IgD-negative memory B cell (primary cell): ENCODE data around the gene MED12L. TPM values are rescaled to one million over a fixed set of nuclear protein-coding genes. Genes with fewer than 3 reads are reported as not detected.
A peak's percentile ranks its signal among the peaks of the same experiment; 100 is the strongest.

Experiments
- H3K27ac Mint-ChIP-seq, 3 donors: one replicate each; pipeline ENCODE4 v1.8.0; 2020 to 2022; ENCODE audit warnings: mild to moderate bottlenecking in 3 of 3, mixed read lengths in 3 of 3, moderate library complexity in 1 of 3
- H3K27me3 Mint-ChIP-seq: one replicate; pipeline ENCODE4 v1.8.0; 2021; ENCODE audit warnings: mixed read lengths
- H3K36me3 Mint-ChIP-seq: one replicate; pipeline ENCODE4 v1.8.0; 2020; ENCODE audit warnings: mild to moderate bottlenecking, mixed read lengths
- H3K4me1 Mint-ChIP-seq, 3 donors: one replicate each; pipeline ENCODE4 v1.8.0; 2020 to 2022; ENCODE audit warnings: mixed read lengths in 3 of 3, mild to moderate bottlenecking in 1 of 3
- H3K4me3 Mint-ChIP-seq, 4 donors: one replicate each; pipeline ENCODE4 v1.8.0; 2020 to 2022; ENCODE audit warnings: mild to moderate bottlenecking in 4 of 4, mixed read lengths in 4 of 4, moderate library complexity in 3 of 4
- H3K9me3 Mint-ChIP-seq, 3 donors: one replicate each; pipeline ENCODE4 v1.8.0; 2020 to 2021; ENCODE audit warnings: mixed read lengths in 3 of 3, mild to moderate bottlenecking in 1 of 3
- polyA plus RNA-seq: library from polyadenylated mRNA; unstranded; fragments of 300-500 nt; fragmentation: Illumina TruSeq; gene quantifications from one replicate; pipeline ENCODE4 v1.2.3, GENCODE V29; 2021

Gene MED12L
- polyA plus RNA-seq, 1 donor from 2014 or later, result 0.05 TPM

DNA sequence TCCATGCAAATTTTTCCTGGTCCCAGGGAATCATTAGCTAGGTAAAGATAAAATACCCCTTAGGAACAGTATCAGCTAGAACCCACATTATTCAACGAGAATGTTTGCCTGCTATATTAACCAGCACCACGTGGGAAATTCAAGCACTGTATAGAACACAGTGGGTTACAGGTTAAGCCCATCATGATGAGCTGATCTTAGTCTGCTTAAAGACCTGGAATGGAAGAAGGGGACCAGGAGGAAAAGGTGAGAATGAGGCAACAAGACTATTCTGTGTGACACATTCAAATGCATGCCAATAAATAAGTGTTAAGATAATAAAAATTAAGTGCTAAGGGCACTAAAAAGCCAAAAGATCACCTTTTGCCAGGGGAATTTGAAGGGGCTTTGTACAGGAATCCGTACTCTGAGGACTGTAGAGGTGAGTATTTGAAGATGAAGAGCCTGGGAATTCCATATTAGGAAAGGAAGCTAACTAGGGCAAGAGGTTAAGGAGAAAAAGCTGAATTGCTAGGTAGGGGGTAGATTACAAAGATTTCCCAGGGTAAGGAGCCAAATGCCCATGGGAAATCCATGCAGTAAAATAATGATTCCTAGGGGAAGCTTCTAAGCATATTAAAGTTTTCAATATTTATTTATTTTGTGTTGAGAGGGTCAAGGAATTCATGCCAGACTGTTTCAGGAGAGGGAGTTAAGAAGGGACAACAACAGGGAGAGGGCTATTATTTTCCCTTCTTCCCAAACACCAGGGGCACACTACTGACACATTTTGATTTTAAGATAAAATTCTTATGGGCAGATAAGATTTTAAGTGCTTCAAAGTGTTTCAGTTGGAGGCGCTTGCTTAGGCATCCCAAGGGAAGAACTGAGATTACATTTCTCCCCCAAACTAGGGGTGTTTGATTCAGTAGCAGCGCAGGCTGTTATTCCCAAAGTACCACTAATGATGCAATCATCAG, 2.3 kb upstream of the MED12L start:
- no peak overlapping the region for H3K27ac Mint-ChIP-seq
- peak overlapping the region in 3 of 4 donors; percentile 71 to 90 (median 85) for H3K4me3 Mint-ChIP-seq
- H3K36me3 Mint-ChIP-seq, result peaks cover 3% of the 10 kb centered on the region
- H3K27me3 Mint-ChIP-seq, result peaks cover 26% of the 10 kb centered on the region
- H3K4me1 Mint-ChIP-seq, result peaks cover 3 to 8% (median 4%) of the 10 kb centered on the region in 3 donors
- H3K9me3 Mint-ChIP-seq, result no peaks in the 10 kb centered on the region

DNA sequence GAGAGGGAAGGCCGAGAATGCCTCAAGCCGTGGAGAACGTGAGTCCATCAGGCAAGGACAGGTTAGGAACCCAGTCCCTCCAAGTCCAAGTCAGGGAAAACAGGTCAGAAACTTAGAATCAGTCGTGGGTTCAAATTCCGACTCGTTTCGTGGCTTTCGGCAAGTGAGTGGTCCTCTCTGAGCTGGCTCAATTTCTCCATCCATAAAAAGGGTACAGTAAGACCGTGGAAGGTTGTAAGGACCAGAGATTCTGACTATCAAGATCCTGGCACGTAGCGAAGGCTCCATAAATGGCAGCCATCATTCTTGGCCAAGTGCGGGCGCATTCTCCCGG, 604 bp upstream of the MED12L start:
- Mint-ChIP-seq H3K4me3 (peak overlapping the region; percentile 65 to 90 (median 80)), H3K4me1 (peaks cover 3 to 8% (median 4%) of the 10 kb centered on the region in 3 donors), H3K27ac (peak overlapping the region in 1 of 3 donors; percentile 11), H3K27me3 (peaks cover 27% of the 10 kb centered on the region), H3K9me3 (no peaks in the 10 kb centered on the region), H3K36me3 (peaks cover 3% of the 10 kb centered on the region)

DNA sequence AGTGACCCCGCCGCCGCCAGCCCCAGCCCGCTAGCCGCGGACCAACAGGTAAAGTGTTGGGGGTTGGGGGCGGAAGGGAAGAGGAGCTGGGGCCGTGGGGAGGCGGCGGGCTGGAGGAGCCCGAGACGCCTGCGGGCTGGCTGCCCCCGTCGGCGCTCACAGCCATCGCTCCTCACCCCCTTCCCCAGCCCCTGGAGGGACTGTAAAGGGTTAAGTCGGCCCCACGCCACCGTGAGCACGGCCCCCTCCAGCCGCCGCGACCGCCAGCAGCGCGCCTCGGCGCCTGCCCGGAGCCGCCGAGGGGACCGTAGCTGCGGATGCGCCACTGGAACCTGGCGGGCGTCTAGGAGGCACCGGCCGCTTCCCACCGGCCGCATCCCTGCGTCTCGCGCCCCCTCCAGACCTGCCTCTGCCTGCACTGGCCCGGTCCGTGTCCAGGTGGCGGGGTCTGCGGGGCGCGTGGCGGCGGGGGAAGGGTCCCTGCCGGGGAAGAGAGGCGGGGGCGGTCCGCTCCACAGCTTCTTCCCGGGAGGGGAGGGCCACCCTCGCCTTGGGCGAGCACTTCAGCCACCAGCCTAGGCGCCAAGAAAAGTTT, 522 bp downstream of the MED12L start:
- Mint-ChIP-seq H3K27ac (no peak overlapping the region), H3K27me3 (peaks cover 24% of the 10 kb centered on the region), H3K9me3 (no peaks in the 10 kb centered on the region)

DNA sequence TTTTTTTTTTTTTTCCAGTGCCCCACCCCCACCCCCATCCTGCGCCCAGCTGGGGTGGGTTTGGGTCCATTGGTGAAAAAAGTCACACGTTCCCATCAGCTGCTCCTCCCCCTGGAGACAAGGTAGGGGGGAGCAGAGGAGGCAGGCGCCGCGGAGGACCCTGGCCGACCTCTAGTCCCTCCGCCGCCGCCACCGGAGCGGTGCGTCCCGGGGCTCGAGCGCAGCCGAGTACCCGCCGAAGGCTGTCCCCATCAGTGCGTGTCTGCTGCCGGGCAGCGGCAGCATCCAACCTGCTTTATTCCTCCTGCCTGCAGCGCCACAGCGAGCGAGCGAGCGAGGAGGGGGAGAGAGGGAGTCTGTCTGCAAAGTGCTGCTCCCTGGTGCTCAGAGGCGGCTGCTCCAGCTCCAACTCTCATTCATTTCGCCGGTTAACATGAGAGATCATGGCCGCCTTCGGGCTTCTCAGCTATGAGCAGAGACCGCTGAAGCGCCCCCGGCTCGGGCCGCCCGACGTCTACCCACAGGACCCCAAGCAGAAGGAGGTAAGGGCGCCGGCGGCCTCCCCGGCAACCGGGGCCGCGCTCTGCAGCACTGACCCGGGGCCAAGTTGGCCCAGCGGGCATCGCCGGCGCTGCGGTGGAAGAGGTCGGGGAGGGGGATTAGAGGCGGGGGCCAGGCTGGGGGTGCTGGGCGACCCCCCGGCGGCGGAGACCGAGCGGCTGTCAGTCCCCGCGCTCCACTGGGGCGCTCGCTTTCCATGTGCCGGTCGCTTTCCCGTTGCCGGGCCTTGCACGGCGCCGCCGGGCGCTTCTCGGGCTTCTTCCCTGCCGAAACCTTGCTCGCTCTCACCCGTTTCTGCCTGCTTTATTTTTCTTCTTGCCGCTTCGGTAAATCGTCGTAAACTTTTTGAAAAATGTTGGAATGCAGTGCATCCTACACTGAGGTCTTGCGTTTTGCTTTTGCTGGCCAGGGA, 1.3 kb downstream of the MED12L start:
- peaks cover 3% of the 10 kb centered on the region for H3K36me3 Mint-ChIP-seq
- H3K27ac Mint-ChIP-seq, result peak overlapping the region in 2 of 3 donors; percentile 72 to 87
- peaks cover 21% of the 10 kb centered on the region for H3K27me3 Mint-ChIP-seq
- peaks cover 3 to 8% (median 4%) of the 10 kb centered on the region in 3 donors for H3K4me1 Mint-ChIP-seq
- peak overlapping the region; percentile 87 to 98 (median 96) for H3K4me3 Mint-ChIP-seq
- no peaks in the 10 kb centered on the region for H3K9me3 Mint-ChIP-seq

More for the DNA sequence above, 522 bp downstream of the MED12L start:
- H3K4me3 Mint-ChIP-seq, result peak overlapping the region; percentile 87 to 98 (median 96)
- peaks cover 3% of the 10 kb centered on the region for H3K36me3 Mint-ChIP-seq
- peaks cover 3 to 8% (median 4%) of the 10 kb centered on the region in 3 donors for H3K4me1 Mint-ChIP-seq

DNA sequence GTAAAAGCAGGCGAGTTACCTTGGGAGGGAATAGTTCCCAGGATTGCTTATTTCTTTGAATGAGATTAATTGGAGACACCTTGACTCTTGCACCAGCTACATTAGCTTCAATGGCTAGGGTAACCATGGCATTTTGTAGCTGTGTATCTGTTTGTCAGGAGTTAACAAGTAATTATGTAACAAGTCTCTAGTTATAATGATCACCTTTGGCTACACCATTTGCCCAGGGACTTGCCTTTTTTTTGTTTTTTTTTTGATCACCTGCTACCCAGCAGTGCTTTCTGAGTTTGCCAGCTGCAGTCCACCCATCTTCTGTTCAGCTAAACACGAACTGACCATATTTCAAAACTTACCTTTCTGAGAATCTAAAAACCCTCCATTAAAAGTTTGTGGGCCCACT, 2.2 kb downstream of the MED12L start:
- Mint-ChIP-seq H3K27ac (peak overlapping the region in 2 of 3 donors; percentile 18 to 87), H3K27me3 (peaks cover 21% of the 10 kb centered on the region), H3K4me1 (peaks cover 3 to 8% (median 4%) of the 10 kb centered on the region in 3 donors), H3K36me3 (no peaks in the 10 kb centered on the region), H3K9me3 (no peaks in the 10 kb centered on the region), H3K4me3 (peak overlapping the region; percentile 37 to 98 (median 86))

DNA sequence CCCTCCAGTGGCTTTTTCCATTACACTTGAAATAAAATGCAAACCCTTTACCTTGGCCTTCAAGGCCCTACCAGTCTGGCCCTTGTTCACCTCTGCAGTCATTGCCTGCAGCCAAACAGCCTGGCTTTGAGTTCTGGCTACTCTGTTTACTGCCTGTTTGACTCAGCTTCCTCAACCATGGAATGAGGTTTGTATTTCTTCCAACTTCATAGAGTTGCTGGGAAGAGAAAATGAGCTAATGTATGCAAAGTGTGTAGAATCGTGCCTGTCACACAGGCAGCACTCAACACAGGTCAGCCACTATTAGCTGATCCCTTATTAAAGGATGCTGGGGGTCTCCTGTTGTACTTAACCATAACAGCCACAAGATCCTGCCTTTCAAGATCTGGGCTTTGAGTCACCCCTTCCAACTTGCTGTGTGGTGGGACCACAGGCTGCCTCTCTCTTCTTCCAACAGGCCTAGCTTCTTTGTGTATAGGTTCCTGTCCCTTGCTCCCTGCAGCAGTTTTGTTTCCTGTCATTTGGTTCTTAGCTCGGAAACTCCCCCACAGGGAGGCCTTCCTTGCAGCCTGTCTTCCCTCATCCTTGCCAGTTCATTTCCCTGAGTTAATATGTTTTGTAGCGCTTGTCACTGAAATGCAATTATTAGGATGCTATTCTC, 6.4 kb downstream of the MED12L start:
- peaks cover 6% of the 10 kb centered on the region for H3K27me3 Mint-ChIP-seq
- peaks cover 8 to 9% (median 8%) of the 10 kb centered on the region in 3 donors for H3K4me1 Mint-ChIP-seq
- H3K36me3 Mint-ChIP-seq, result no peaks in the 10 kb centered on the region
- no peaks in the 10 kb centered on the region for H3K9me3 Mint-ChIP-seq
- H3K4me3 Mint-ChIP-seq, result no peak overlapping the region
- H3K27ac Mint-ChIP-seq, result no peak overlapping the region

DNA sequence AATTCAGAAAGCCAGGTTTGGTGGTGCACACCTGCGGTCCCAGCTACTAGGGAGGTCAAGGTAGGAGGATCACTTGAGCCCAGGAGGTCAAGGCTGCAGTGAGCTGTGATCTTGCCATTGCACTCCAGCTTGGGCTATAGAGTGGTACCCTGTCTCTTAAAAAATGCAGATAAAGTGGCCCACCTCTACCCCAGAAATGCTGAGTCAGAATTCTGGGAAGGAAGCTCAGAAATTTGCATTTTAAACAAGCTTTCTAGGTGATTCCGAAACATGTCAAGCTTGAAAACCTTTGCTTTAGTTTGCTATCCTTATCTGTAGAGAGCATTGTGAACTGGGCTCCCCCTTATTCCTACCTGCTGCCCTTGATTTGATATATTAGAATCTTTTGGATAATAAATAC, 7.7 kb downstream of the MED12L start:
- Mint-ChIP-seq H3K27ac (no peak overlapping the region), H3K36me3 (peaks cover 2% of the 10 kb centered on the region), H3K4me3 (no peak overlapping the region), H3K27me3 (peaks cover 7% of the 10 kb centered on the region), H3K4me1 (peaks cover 6 to 8% (median 8%) of the 10 kb centered on the region in 3 donors), H3K9me3 (peaks cover 0 to 2% (median 0%) of the 10 kb centered on the region in 3 donors)

DNA sequence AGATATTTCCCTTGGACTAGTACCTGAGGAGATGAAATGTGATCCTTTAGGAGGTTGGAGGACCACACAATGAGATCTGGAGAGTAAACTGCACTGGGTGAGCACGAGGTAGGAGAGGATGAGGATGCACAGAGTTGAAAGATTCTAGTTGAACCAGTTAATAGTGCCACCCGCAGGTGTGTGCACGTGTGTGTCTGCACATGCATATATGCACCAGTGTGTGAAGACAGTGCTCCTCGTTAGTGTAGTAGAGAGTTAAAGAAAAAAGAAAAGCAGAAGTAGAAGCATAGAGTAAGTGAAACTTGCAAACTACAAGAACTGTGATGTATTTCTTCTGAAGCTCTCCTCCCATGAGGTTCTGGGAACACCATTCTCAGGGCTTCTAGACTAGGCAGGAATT, 8.4 kb downstream of the MED12L start:
- H3K4me3 Mint-ChIP-seq, result no peak overlapping the region
- peaks cover 2% of the 10 kb centered on the region for H3K36me3 Mint-ChIP-seq
- H3K27ac Mint-ChIP-seq, result no peak overlapping the region
- H3K4me1 Mint-ChIP-seq, result peaks cover 6 to 8% (median 8%) of the 10 kb centered on the region in 3 donors
- H3K9me3 Mint-ChIP-seq, result peaks cover 0 to 6% (median 2%) of the 10 kb centered on the region in 3 donors
- peaks cover 10% of the 10 kb centered on the region for H3K27me3 Mint-ChIP-seq

DNA sequence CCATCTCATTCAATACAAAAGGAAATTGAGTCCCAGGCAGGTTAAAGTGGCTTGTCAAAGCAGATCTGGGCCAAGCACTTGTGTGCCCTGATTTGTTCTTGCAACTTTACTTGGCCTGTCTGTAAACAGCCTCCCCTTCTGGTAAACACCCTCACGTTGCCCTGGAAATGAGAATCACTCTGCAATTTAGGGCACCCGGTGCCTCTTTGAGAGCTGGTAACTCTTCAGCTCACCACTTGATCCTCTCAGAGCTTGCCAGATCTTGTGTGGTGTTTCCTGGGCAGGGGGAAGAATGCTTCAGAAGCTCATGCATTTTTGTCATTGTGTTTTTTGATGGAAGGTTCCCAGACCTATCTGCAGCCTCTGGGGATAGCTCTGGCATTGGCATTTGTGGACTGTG, 11.3 kb downstream of the MED12L start:
- Mint-ChIP-seq H3K9me3 (peaks cover 0 to 7% (median 3%) of the 10 kb centered on the region in 3 donors), H3K4me1 (peaks cover 6 to 8% (median 8%) of the 10 kb centered on the region in 3 donors), H3K27me3 (peaks cover 17% of the 10 kb centered on the region), H3K27ac (no peak overlapping the region), H3K4me3 (no peak overlapping the region), H3K36me3 (peaks cover 2% of the 10 kb centered on the region)

DNA sequence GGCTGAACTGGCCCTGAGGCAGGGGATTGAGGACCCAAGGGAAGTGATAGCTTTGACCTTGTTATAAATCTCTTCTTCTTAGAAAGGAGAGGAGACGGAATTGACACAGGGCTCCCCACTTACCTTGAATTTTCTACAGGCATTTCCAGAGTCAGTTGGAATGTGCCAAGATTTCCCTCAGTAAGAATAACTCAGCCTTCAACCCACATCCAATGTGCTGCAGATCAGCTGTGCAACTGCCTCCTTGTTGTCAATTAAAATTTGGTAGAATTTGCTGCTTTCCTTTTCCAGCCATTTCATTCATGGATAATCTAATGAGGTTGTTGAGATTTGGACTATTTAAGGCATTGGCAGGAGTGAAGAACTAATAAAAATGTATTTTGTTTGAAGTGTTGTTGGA, 14.6 kb downstream of the MED12L start:
- H3K9me3 Mint-ChIP-seq, result peaks cover 0 to 7% (median 3%) of the 10 kb centered on the region in 3 donors
- H3K4me1 Mint-ChIP-seq, result no peaks in the 10 kb centered on the region
- peaks cover 2% of the 10 kb centered on the region for H3K36me3 Mint-ChIP-seq
- no peak overlapping the region for H3K27ac Mint-ChIP-seq
- H3K4me3 Mint-ChIP-seq, result no peak overlapping the region
- peaks cover 17% of the 10 kb centered on the region for H3K27me3 Mint-ChIP-seq

DNA sequence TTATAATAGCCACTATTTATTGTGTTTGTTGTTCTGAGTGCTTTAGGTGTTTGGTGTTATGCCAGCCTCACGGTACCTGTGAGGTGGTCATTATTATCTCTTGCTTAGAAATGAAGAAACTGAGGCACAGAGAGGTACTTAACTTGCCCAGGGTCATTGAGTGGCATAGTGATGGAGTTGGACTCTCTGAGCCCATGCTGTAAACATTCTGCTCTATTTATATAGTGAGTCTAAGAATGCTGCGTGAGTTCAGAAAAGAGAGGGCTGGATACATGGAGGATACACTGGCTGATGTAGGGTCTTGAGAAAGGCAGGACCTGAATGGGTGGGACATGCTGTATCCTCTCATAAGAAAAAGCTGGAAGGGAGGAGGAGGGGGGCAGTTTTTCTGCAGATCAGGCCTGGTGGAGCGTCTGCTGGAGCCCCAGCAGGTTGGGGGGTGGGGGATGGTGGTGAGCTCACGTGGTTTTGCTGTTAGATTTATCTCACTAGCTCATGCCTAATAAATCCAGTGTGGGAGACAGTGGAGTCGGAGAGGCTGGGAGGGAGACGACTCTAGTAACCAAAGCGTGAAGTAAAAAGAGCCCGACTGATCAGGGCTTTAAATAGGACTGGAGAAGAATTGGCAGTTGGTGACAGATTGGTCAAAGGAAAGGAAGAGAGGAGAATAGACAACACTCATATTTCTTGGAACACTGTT, 16.0 kb downstream of the MED12L start:
- no peak overlapping the region for H3K27ac Mint-ChIP-seq
- H3K27me3 Mint-ChIP-seq, result peaks cover 17% of the 10 kb centered on the region

DNA sequence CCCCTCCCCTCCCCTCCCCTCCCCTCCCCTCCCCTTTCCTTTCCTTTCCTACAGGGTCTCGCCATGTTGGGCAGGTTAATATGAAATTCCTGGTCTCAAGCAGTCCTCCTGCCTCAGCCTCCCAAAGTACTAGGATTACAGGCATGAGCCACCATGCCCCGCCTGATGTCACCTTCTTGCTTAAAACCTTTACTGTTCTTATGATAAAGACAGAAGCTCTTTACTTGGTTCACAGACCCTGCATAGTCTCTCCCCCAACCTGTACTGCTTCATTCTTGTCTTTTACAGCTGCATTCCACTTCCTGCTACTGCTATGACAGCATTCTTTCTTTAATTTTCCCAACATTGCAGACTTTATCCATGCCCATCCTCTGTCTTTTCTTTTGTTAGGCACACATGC, 20.8 kb downstream of the MED12L start:
- Mint-ChIP-seq H3K36me3 (peaks cover 2% of the 10 kb centered on the region), H3K27ac (no peak overlapping the region), H3K9me3 (no peaks in the 10 kb centered on the region), H3K4me1 (no peaks in the 10 kb centered on the region), H3K27me3 (peaks cover 6% of the 10 kb centered on the region), H3K4me3 (no peak overlapping the region)

More for the DNA sequence above, 16.0 kb downstream of the MED12L start:
- peaks cover 2% of the 10 kb centered on the region for H3K36me3 Mint-ChIP-seq
- no peaks in the 10 kb centered on the region for H3K4me1 Mint-ChIP-seq
- H3K4me3 Mint-ChIP-seq, result no peak overlapping the region
- peaks cover 0 to 7% (median 3%) of the 10 kb centered on the region in 3 donors for H3K9me3 Mint-ChIP-seq

DNA sequence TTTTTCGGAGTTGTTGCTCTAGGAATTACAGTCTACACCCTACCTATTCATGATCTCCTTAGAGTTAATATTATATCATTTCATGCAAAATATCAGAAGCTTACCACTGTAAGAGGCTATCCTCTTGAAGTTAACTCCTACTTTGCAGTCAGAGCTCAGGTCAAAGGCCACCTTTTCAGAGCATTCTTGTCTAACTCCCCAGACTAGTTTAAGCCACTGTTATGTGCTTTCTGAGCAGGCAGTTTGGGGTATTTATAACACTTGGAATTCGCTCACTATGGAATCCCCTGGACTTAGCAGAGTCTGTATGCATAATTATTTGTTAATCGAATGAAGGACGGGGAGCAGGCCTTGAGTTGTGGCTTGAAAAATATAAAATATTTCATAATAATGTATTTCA, 21.7 kb downstream of the MED12L start:
- H3K27me3 Mint-ChIP-seq, result peaks cover 5% of the 10 kb centered on the region
- no peaks in the 10 kb centered on the region for H3K4me1 Mint-ChIP-seq

More for the DNA sequence above, 21.7 kb downstream of the MED12L start:
- Mint-ChIP-seq H3K9me3 (no peaks in the 10 kb centered on the region), H3K36me3 (peaks cover 2% of the 10 kb centered on the region), H3K4me3 (no peak overlapping the region), H3K27ac (no peak overlapping the region)
